IPS-20b (cell line): Measurements from ENCODE around the gene CETN2.
"Not testable (repeated sequence)": the region's sequence is repeated elsewhere in the genome, so short reads cannot be mapped to it uniquely, and the experiment has no call there.

Experiments used
- H3K27ac ChIP-seq: one replicate; pipeline ENCODE4 v1.5.1; 2013; ENCODE audit warnings: low read length
- H3K27me3 ChIP-seq: 2 replicates; pipeline ENCODE4 v1.6.1; 2013; ENCODE audit warnings: mild to moderate bottlenecking, low read length, inconsistent platforms; ENCODE audit not compliant: insufficient read depth
- H3K36me3 ChIP-seq: 2 replicates; pipeline ENCODE4 v1.6.1; 2013; ENCODE audit warnings: low read depth, mild to moderate bottlenecking, inconsistent platforms, low read length, moderate library complexity; ENCODE audit not compliant: insufficient read depth
- H3K4me1 ChIP-seq: 2 replicates; pipeline ENCODE4 v1.6.1; 2013; ENCODE audit warnings: mild to moderate bottlenecking, control low read depth, inconsistent platforms, low read length, moderate library complexity; ENCODE audit not compliant: insufficient read depth
- H3K4me3 ChIP-seq: 2 replicates; pipeline ENCODE4 v1.5.1; 2013; ENCODE audit warnings: mild to moderate bottlenecking, low read length, inconsistent platforms
- H3K9ac ChIP-seq: 2 replicates; pipeline ENCODE4 v1.6.1; 2013; ENCODE audit warnings: low read depth, mild to moderate bottlenecking, inconsistent platforms, low read length, moderate library complexity
- H3K9me3 ChIP-seq: 2 replicates; pipeline ENCODE4 v1.6.1; 2013; ENCODE audit warnings: mild to moderate bottlenecking, low read depth, low read length, inconsistent platforms; ENCODE audit not compliant: insufficient read depth

CETN2 gene

DNA sequence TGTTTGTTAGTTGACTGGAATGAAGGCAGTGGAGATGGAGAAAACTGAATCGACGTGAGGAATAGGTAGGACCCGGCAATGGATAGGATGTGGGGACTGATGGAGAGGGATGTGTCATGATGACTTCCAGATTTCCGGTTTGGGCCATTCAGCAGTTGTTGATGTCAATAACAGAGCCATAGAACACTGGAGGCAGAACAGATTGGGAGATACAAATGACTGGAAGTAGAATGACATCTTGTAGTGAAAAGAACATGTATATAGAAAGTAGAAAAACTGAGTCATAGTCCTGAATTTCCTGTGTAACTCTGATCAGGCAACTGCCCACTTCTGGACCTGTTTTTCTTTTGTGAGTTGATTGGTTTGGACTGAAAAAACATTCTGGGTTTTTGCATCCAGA, 24.5 kb downstream of the CETN2 start:
- Histone ChIP-seq H3K4me1 (no peaks in the 10 kb centered on the region), H3K4me3 (no peak overlapping the region), H3K9ac (no peak overlapping the region), H3K27ac (no peak overlapping the region), H3K36me3 (no peaks in the 10 kb centered on the region), H3K9me3 (no peaks in the 10 kb centered on the region), H3K27me3 (no peaks in the 10 kb centered on the region)

DNA sequence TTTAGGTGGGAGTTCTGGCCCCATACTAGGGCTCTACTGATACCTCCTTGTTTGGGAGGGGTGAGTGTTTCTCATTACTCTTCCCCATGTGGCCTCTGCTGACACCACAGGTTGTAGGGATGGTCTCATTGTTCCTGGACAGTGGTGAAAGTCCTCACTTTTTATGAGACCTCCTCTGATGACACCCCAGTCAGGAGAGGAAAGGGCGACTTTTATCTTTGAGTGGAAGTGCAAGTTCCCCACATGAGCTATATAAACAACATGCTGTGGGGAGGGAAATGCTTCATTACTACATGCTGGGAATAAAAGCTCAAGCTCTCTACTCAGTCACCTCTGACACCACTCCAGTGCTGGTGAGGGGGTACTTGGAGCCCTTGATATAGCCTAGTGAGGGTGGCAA, 31.6 kb downstream of the CETN2 start:
- Histone ChIP-seq H3K4me1 (no peaks in the 10 kb centered on the region), H3K4me3 (no peak overlapping the region), H3K9ac (no peak overlapping the region), H3K27ac (no peak overlapping the region), H3K9me3 (no peaks in the 10 kb centered on the region), H3K36me3 (no peaks in the 10 kb centered on the region), H3K27me3 (no peaks in the 10 kb centered on the region)

DNA sequence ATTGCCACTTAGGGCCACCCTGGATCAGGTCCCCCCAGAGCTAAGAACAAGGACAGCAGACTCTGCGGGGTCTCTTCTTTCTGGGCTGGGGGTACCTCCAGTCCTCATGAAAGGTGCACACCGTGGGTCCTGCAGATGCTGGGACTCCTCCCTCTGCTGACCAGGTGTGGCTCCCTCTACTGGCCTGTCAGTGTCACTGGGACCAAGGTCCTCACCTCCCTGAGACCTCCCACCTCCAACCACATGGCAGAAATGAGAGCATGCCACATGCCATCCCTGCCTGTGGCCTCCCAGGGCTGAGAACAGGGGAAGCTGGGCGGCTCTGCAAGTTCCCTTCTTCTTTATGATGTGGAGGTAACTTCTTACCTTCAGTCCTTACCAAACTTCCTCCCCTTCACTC, 43.5 kb downstream of the CETN2 start:
- H3K27me3 ChIP-seq, H3K9me3 ChIP-seq, H3K36me3 ChIP-seq, H3K4me1 ChIP-seq, H3K27ac ChIP-seq, H3K9ac ChIP-seq, H3K4me3 ChIP-seq: not testable (repeated sequence)
